GM19043 (cell line): ENCODE measurements around the gene UNC79.

Experiments
- ATAC-seq: cut with Tn5 transposase; IDR thresholded peaks from one replicate; pipeline ENCODE4 v1.9.1; 2021; ENCODE audit warnings: low read depth; ENCODE audit not compliant: unreplicated experiment

The UNC79 gene

DNA sequence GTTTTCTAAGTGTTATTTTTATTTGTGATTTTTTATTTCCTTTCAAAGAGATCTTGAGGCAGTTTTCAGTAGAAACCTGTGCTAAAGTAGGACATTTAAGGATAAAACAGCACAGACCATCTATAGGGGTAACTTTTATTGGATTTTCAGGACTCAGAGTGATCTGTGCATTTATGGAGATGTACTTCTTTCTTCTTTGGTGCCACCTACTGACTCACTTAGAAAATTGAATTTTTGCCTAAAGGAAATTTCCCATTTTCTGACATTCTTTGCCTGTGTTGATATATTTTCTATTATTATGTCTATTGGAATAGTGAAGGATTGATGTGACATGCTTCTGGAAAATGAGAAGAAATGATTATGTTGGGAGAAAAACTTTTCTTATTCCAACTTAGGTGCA is 113.0 kb downstream of the UNC79 start:
- no peak for ATAC-seq

- ATAC-seq, result no peak
Measured at GRCh38 chr14:93544212-93544611, 113.5 kb downstream of the UNC79 start.

DNA sequence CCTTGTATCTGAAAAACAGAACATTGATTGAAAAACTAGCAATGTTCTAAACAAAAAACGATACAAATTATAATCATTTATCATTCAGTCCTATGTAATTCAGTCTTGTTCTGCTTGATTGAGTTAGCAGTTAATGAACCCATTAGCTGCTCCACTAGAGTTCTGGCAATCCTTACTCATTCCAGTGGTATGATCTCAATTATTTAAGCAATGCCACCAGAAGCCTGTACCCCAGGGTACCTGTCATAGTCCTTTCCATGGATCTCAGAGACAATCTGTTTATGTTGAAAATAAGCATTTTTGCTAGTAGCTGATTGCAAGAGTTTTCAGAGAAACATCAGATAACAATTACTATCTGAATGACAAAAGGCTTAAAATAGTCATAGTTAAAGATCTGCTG is 115.9 kb downstream of the UNC79 start:
- ATAC-seq, result no peak

DNA sequence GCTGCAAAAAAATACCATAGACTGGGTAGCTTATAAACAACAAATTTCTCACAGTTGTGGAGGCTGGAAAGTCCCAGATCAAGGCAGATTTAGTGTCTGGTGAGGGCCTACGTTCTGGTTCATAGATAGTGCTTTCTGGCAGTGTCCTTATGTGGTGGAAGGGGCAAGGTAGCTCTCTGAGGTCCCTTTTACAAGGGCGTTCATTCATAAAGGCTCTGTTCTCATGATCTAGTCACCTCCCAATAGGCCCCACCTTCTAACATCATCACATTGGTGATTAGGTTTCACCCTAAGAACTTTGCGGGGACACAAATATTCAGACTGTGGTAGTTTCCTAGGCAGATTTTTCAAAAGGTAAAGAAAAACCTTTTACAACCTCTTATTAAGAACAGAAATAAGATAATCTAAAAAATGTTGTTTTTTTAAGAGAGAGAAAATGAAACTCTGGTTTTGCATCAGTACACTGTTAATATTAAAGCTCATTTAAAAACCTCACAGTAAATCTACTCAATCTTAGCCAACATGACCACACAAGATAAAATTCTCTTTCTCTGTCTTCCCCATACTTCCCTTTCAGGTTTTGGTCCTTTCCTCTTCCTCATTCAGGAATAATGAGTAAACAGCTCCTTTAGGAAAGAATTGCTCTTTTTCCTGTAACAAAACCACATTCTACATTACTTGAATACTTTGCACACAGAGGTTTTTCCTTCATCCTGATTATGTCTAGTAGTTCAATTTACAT is 117.5 kb downstream of the UNC79 start:
- peak; percentile 81 for ATAC-seq

DNA sequence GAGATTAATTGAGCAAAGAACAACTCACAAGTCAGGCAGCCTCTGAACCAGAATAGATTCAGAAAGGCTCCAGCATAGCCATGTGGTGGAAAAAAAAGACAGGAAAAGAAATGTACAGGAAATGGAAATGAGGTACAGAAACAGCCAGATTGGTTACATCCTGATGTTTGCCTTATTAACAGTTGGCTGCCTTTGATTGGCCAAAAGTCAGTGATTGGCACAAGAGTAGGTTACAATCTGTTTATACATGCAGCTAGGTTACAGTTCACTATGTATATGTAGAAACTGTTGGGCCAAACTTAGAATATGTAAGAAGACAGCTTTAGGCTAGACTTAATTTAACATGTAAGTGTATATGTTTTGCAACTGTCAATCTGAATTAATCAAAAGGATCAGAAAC is 118.9 kb downstream of the UNC79 start:
- no peak for ATAC-seq

GRCh38 chr14:93564918-93565317 is 134.2 kb downstream of the UNC79 start:
- ATAC-seq, result no peak

DNA sequence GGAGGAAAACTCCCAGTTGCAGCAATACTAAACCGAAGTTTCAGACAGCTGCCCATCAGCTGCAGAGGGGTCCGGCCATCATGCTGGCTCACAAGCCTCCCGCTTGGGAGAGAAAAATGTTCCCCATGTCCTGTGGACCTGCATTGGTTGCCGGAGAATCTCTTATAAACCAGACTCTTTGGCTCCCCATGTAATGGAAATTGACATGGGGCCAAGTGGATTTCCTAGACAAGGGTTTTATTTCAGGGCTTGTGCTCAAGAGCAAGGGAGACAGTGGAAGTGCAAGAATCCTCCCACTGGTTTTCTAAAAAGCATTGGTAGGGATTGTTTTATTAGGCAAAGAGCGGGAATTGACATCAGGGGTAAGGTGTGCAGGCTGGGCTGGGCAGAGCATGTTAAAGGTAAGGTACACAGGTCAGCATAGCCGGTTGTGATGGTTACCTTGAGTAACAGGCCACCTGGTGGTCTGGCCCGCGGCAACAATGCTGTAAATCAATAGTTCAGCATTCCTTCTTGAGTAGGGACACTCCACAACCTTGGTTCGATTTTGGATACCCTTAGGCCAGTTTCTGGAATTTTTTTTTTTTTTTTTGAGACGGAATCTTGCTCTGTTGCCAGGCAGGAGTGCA is 135.4 kb downstream of the UNC79 start:
- ATAC-seq, result no peak

- ATAC-seq, result no peak
Measured at GRCh38 chr14:93571275-93571674, 140.5 kb downstream of the UNC79 start.

DNA sequence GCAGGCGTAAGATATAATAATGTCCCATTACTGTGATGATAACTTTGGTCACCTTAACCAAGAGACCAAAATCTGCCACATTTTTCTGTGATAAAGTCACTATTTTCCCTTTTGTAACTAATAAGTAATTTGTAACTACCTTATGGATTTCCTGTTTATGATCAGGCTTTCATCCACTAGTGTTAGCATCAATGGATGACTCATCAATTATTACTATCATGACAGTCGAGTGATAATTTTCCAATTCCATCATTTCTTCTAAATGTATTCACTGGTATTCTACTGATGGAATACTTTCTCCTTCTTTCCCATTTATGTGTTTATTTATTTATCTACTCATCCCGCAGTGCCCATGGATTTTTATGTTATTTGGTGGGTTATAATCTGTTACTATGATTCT is 148.4 kb downstream of the UNC79 start:
- ATAC-seq, result no peak

DNA sequence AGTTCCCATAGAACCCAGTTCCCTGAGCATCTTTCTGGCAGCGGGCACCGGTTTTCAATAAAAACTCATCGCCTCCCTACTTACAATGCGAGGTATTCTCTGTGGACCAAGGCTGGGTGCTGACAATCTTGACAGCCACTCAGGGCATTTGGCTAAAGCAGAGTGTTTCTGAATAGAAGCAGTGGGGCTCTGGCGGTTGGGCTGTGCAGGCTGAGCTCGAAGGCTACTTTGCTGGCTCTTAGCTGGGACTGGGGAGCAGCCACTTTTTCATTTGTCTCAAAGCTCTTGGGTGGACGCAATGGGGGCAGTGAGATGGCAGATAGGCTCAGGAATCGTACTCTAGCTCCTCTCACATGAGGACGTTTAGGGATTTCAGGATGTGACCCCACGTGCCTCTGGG is 151.8 kb downstream of the UNC79 start:
- ATAC-seq, result no peak

DNA sequence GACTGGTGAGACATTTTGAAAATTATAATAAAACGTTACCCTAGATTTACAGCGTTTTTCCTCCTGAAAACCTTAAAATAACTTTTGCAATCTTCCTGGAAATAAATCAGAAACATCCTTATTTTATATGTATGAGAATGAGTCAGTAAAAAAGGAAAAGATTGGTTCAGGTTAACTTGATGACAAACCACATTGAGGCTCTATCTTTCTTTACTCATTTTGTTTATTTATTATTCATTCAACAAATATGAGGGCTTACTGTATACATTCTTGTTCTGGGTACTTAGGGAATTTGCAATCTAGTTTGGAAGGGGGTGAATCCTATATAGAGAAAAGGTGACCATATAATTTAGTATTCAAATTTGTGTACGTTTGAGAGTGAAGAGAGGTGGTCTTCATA is 156.6 kb downstream of the UNC79 start:
- ATAC-seq, result no peak

GRCh38 chr14:93591506-93591905 is 160.8 kb downstream of the UNC79 start:
- ATAC-seq, result no peak

GRCh38 chr14:93592786-93593185 is 162.0 kb downstream of the UNC79 start:
- no peak for ATAC-seq

DNA sequence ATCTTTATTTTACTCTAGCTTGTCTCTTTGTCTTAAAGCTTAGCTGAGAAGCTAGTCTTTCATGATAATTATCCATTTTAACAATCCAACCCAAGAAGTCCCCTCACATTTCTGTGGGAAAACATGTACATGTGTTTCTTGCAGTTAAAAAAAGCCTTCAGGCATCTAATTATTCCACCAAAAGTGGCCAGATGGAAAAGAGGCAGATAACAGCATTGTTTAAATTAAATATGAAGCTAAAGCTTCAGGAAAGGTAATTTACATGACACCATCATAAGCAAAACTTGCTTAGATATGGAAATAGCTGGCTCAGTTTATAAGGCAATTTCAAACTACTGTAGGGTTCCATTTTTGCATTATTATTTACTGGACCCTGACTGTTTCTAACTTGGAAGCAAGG is 175.4 kb downstream of the UNC79 start:
- no peak for ATAC-seq

- ATAC-seq, result no peak
Measured at GRCh38 chr14:93619176-93619793, 188.5 kb downstream of the UNC79 start.

- no peak for ATAC-seq
Measured at GRCh38 chr14:93628048-93628447, 197.3 kb downstream of the UNC79 start.

DNA sequence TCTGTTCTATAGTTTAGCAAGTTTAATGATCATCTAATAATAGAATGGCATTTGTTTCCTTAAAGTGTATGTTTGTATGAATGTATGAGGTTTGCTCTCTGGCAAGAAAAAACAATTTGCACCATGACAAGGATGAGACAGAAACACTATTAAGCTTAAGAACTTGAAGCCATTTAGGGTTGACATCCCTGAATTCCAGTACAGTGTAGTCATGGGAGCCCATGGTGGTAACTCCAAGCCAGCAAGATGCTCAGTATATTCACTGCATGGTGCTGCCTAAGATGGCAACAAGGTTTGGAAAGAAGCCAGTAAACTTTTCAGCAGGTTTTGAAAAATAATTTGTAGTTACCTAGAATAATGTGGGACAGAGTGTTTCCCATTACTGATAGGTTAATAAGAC is 198.9 kb downstream of the UNC79 start:
- no peak for ATAC-seq

DNA sequence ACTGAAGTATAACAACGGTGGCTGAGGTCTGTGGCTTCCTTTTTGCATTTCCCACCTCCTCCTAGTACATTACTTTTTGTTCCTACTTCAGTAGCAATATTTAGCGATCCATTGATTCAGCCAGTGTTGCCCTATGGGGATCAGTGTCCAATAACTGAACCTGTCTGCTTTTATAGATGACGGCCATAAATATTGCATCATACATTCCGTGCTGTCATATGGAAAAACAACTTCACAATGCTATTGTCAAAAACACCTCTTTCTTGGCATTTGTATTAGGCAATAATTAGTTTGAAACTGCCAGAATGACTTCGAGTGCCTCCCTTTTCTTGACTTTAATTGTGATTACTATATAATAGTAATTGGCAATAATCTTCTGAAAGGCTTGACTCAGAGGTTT is 208.1 kb downstream of the UNC79 start:
- ATAC-seq, result no peak

DNA sequence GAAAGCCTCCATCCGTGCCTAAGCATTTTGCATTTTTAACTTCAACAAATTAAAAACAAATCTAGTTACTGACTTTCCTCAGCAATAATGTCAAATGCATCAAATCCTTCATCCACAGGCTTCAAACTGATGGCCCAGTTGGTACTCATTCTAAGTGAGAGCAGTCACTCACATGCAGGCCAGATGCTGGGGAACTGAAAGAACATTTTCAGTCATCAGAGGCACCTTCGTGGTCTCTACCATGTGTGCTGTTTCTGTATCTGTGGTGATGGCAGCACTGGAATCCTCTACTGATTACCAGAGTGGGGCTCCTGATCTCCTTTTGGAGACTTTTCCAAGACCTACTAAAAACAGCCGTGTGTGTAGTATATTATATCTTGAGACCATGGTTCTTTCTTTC is 212.4 kb downstream of the UNC79 start:
- ATAC-seq, result no peak

- no peak for ATAC-seq
Measured at GRCh38 chr14:93643676-93644075, 212.9 kb downstream of the UNC79 start.

DNA sequence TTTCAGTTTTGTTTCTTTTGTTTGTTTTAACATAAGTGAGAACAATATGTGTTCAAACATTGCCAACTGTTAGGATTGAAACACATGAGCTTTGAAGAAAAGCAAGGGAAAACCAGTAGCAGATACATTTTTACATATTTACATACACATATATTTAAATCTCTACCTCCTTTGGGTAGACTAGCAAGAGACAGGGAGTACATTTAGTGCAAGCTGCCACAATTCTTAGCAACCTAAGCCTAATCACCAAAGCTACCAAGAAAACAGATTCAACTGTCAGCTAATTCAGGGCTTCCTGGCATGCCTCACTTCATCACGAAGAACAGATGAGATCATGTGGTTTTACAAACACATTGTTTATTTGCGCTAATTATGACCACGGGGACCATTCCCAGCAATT is 214.5 kb downstream of the UNC79 start:
- no peak for ATAC-seq
